ENCODE measurements around the gene RFTN2.

DNA sequence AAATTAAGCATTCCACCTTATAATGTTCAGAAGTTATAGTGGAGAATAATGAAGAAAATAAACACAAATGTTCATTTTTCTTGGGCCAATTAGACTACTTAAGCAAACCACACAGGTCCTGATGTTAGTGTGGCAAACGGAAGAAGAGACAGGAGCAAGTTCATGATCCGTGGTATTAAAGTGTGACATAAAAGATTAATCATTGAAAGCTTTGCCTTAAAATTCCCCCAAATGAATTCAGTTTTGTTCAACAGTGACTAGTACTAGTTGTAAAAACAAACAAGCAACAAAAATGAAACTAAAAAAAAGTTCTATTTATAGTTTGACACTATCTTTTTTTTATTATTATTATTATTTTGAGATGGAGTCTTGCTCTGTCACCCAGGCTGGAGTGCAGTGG is 73.7 kb downstream of the RFTN2 start:
- TF ChIP-seq, protein P1, sequence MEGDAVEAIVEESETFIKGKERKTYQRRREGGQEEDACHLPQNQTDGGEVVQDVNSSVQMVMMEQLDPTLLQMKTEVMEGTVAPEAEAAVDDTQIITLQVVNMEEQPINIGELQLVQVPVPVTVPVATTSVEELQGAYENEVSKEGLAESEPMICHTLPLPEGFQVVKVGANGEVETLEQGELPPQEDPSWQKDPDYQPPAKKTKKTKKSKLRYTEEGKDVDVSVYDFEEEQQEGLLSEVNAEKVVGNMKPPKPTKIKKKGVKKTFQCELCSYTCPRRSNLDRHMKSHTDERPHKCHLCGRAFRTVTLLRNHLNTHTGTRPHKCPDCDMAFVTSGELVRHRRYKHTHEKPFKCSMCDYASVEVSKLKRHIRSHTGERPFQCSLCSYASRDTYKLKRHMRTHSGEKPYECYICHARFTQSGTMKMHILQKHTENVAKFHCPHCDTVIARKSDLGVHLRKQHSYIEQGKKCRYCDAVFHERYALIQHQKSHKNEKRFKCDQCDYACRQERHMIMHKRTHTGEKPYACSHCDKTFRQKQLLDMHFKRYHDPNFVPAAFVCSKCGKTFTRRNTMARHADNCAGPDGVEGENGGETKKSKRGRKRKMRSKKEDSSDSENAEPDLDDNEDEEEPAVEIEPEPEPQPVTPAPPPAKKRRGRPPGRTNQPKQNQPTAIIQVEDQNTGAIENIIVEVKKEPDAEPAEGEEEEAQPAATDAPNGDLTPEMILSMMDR (IDR thresholded peaks at IDR 0.05; ENCODE audit: insufficient read depth, low read length) = no peak
- TF ChIP-seq POLR2AphosphoS5 (IDR thresholded peaks at IDR 0.05; ENCODE audit: low read depth) = no peak
- TF ChIP-seq, protein P2, sequence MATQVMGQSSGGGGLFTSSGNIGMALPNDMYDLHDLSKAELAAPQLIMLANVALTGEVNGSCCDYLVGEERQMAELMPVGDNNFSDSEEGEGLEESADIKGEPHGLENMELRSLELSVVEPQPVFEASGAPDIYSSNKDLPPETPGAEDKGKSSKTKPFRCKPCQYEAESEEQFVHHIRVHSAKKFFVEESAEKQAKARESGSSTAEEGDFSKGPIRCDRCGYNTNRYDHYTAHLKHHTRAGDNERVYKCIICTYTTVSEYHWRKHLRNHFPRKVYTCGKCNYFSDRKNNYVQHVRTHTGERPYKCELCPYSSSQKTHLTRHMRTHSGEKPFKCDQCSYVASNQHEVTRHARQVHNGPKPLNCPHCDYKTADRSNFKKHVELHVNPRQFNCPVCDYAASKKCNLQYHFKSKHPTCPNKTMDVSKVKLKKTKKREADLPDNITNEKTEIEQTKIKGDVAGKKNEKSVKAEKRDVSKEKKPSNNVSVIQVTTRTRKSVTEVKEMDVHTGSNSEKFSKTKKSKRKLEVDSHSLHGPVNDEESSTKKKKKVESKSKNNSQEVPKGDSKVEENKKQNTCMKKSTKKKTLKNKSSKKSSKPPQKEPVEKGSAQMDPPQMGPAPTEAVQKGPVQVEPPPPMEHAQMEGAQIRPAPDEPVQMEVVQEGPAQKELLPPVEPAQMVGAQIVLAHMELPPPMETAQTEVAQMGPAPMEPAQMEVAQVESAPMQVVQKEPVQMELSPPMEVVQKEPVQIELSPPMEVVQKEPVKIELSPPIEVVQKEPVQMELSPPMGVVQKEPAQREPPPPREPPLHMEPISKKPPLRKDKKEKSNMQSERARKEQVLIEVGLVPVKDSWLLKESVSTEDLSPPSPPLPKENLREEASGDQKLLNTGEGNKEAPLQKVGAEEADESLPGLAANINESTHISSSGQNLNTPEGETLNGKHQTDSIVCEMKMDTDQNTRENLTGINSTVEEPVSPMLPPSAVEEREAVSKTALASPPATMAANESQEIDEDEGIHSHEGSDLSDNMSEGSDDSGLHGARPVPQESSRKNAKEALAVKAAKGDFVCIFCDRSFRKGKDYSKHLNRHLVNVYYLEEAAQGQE (IDR thresholded peaks at IDR 0.05; ENCODE audit: insufficient replicate concordance, low read depth) = no peak
- no peak for TF ChIP-seq GABPA (IDR thresholded peaks at IDR 0.05; ENCODE audit: low read depth)
